Activated B cell treated with CpG ODN at 0.5 μM for 24 hours (primary cell): ENCODE results near the gene ANGEL1. TPM values are rescaled to one million over a fixed set of nuclear protein-coding genes. Genes with fewer than 3 reads are reported as not detected.

Experiments used
- ATAC-seq: fragments of 200-7000 bp; cut with Tn5 transposase; one replicate; pipeline ENCODE4 v1.10.0; 2021; ENCODE audit warnings: low read depth, mild to moderate bottlenecking, moderate library complexity
- CTCF ChIA-PET: fragments of 350-600 bp; sonication (Branson Sonifier 250); formaldehyde crosslinking; loops from one replicate; lab custom pipeline; 2021; ENCODE audit warnings: antibody characterized with exemption; lab: Charles Lee
- POLR2A ChIA-PET: fragments of 350-600 bp; sonication (Branson Sonifier 250); formaldehyde crosslinking; loops from one replicate; lab custom pipeline; 2021; ENCODE audit warnings: antibody characterized with exemption; lab: Charles Lee
- DNase-seq: peaks from one replicate; pipeline ENCODE4 v3.0.0; 2022
- H3K27ac Mint-ChIP-seq: one replicate; pipeline ENCODE4 v1.8.0; 2020; ENCODE audit warnings: mixed read lengths
- H3K27me3 Mint-ChIP-seq: one replicate; pipeline ENCODE4 v1.8.0; 2021; ENCODE audit warnings: mixed read lengths
- H3K36me3 Mint-ChIP-seq: one replicate; pipeline ENCODE4 v1.8.0; 2021; ENCODE audit warnings: low read depth, mixed read lengths
- H3K4me1 Mint-ChIP-seq: one replicate; pipeline ENCODE4 v1.8.0; 2021; ENCODE audit warnings: mixed read lengths
- H3K4me3 Mint-ChIP-seq: one replicate; pipeline ENCODE4 v1.8.0; 2020; ENCODE audit warnings: mild to moderate bottlenecking, mixed read lengths
- H3K9me3 Mint-ChIP-seq: one replicate; pipeline ENCODE4 v1.8.0; 2020; ENCODE audit warnings: mixed read lengths
- intact Hi-C: fragments of 100-400 bp; cut with micrococcal nuclease; formaldehyde crosslinking; loops from one replicate; pipeline ENCODE4 v1.15.1; 2024
- total RNA-seq: library from RNA; stranded (reverse); gene quantifications from 2 replicates; pipeline ENCODE4 v1.2.3, GENCODE V29; 2022
- TF ChIP-seq, protein P1 (sequence below): fragments of 200-600 bp; IDR thresholded peaks from one replicate; pipeline ENCODE4 v1.8.0; 2022; ENCODE audit warnings: antibody characterized with exemption, mild to moderate bottlenecking

Gene ANGEL1
- total RNA-seq, 1 donor from 2014 or later = 17.9 TPM

- ATAC-seq = no peak
- CTCF ChIA-PET = no interaction called here
- no peak for DNase-seq
- Mint-ChIP-seq H3K27me3 (peaks cover 12% of the 10 kb centered on the region), H3K4me3 (no peak overlapping the region), H3K27ac (no peak overlapping the region), H3K36me3 (peaks cover 2% of the 10 kb centered on the region), H3K9me3 (no peaks in the 10 kb centered on the region), H3K4me1 (no peaks in the 10 kb centered on the region)
- TF ChIP-seq, protein P1, sequence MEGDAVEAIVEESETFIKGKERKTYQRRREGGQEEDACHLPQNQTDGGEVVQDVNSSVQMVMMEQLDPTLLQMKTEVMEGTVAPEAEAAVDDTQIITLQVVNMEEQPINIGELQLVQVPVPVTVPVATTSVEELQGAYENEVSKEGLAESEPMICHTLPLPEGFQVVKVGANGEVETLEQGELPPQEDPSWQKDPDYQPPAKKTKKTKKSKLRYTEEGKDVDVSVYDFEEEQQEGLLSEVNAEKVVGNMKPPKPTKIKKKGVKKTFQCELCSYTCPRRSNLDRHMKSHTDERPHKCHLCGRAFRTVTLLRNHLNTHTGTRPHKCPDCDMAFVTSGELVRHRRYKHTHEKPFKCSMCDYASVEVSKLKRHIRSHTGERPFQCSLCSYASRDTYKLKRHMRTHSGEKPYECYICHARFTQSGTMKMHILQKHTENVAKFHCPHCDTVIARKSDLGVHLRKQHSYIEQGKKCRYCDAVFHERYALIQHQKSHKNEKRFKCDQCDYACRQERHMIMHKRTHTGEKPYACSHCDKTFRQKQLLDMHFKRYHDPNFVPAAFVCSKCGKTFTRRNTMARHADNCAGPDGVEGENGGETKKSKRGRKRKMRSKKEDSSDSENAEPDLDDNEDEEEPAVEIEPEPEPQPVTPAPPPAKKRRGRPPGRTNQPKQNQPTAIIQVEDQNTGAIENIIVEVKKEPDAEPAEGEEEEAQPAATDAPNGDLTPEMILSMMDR = no peak
- POLR2A ChIA-PET = no interaction called here
- intact Hi-C loops = no loop called here
Measured at GRCh38 chr14:76774821-76775694, 37.6 kb downstream of the ANGEL1 start.

- ATAC-seq (no peak), DNase-seq (no peak)
- Mint-ChIP-seq H3K4me1 (peaks cover 2% of the 10 kb centered on the region), H3K27ac (no peak overlapping the region), H3K9me3 (no peaks in the 10 kb centered on the region), H3K27me3 (peaks cover 12% of the 10 kb centered on the region), H3K4me3 (no peak overlapping the region), H3K36me3 (no peaks in the 10 kb centered on the region)
- ChIA-PET POLR2A (no interaction called here), CTCF (no interaction called here)
- intact Hi-C loops = no loop called here
- TF ChIP-seq, protein P1 = no peak
Measured at GRCh38 chr14:76773956-76774820, 38.5 kb downstream of the ANGEL1 start.

DNA sequence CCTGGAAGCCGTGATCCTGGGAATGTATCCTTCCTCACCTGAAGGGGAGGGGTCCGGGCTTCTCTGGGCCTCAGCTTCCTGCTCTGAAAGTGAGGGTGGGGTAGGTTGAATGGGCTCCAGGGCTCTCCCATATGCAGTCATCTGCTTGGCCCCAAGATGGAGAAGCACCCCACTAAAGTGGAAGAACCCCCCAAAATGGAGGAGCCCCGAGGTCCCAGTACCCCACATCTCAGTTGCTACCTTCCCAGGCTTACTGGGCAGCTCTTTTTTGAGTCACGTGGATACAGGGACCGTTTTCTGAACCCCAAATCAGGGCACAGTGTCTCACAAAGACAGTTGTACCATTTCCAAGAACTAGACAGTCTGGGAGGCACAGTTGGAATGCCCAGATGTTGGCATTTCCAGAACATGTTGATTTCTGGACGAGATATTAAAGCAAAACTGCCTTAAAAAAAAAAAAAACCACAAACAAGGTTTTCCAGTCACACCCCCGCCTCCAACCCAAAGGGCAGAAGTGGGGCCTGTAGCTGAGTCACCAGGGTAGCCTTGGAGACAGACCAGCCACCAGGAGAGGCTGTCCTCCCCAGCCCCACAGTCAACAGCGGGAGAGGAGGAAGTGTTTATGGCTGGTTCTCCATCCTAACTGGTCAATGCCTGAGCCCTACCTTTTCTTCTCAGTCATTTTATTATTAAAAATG lies 39.3 kb downstream of the ANGEL1 start:
- peaks cover 8% of the 10 kb centered on the region for H3K4me1 Mint-ChIP-seq
- no peak overlapping the region for H3K4me3 Mint-ChIP-seq
- H3K27ac Mint-ChIP-seq = no peak overlapping the region
- CTCF ChIA-PET = no interaction called here
- TF ChIP-seq, protein P1 = no peak
- POLR2A ChIA-PET = no interaction called here
- no peaks in the 10 kb centered on the region for H3K9me3 Mint-ChIP-seq
- no peaks in the 10 kb centered on the region for H3K36me3 Mint-ChIP-seq
- intact Hi-C loops = no loop called here
- DNase-seq (no peak), ATAC-seq (no peak)
- H3K27me3 Mint-ChIP-seq = peaks cover 12% of the 10 kb centered on the region

DNA sequence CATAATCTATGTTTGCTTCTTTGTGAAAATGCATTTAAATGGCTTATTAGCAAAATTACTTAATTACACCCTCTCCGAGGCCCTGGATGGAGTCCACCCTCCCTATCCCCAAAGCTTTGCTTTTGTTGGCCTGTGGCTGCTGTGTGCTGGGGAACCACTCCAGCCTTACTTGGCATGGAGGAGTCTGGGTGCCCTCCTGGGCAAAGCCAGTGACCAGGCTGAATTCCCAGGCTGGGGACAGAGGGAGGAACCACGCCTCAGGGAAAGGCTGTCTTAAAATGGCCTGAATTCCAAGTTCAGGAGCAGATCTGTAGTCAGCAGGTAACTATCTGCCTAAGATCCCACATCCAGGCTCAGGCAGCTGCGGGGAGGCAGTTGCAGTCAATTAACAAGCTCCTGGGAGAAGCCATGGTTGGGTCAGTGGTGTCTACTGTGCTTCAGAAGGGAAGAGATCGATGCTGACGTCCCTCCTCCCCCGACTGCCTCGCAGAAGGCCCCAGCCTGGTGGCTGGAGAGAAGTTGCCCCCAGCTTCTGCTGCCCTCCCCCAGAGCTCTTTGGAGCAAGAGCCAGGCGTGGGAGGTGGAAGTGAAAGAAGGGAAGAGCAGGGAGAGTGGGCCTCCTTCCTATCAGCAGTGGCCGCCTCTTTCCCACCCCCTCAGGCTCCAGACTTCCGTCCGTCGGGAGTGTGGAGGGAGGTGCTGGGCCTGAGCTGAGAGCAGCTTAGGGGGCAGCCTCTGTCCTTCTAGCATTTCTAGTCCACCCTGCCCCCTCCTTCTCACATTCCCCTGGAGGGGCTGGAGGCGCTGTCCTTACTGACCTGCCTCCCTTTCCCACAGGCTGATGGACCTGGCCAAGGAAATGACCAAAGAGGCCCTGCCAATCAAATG lies 40.1 kb downstream of the ANGEL1 start:
- no peak overlapping the region for H3K27ac Mint-ChIP-seq
- no peak for ATAC-seq
- intact Hi-C loops = no loop called here
- TF ChIP-seq, protein P1 = no peak
- H3K9me3 Mint-ChIP-seq = no peaks in the 10 kb centered on the region
- H3K4me3 Mint-ChIP-seq = no peak overlapping the region
- DNase-seq = no peak
- POLR2A ChIA-PET = no interaction called here
- H3K27me3 Mint-ChIP-seq = peaks cover 12% of the 10 kb centered on the region
- peaks cover 16% of the 10 kb centered on the region for H3K4me1 Mint-ChIP-seq
- CTCF ChIA-PET = interaction anchor here (1.2 kb wide), 1 partner anchor 12 kb away, joined by 3 read pairs; no protein-coding TSS in a partner anchor
- H3K36me3 Mint-ChIP-seq = no peaks in the 10 kb centered on the region
